Thyroid gland (tissue), 4 donors: Measurements from ENCODE around the gene IL2RA. TPM values are rescaled to one million over a fixed set of nuclear protein-coding genes. Genes with fewer than 3 reads are reported as not detected.
"Not testable (repeated sequence)": the region's sequence is repeated elsewhere in the genome, so short reads cannot be mapped to it uniquely, and the experiment has no call there.

Experiments used
- DNase-seq, 2 donors: peaks; one replicate each; pipeline ENCODE4 v3.0.0-alpha.2; 2019
- H3K27ac ChIP-seq, 3 donors: fragments of 200-600 bp; sonication (generic); 1 replicate in 2 of 3; 2 replicates in 1 of 3; pipeline ENCODE4 v1.5.1; 2016 to 2019; ENCODE audit warnings: mild to moderate bottlenecking in 1 of 3, moderate library complexity in 1 of 3
- H3K27me3 ChIP-seq: fragments of 200-600 bp; sonication (generic); one replicate; pipeline ENCODE4 v1.5.1; 2019
- H3K36me3 ChIP-seq, 2 donors: fragments of 200-600 bp; sonication (generic); one replicate each; pipeline ENCODE4 v1.5.1; 2016 to 2019
- H3K4me1 ChIP-seq, 2 donors: fragments of 200-600 bp; sonication (generic); one replicate each; pipeline ENCODE4 v1.5.1; 2017 to 2019
- H3K4me3 ChIP-seq, 3 donors: fragments of 200-600 bp; sonication (generic); replicated peaks in 1 of 3; 1 replicate in 2 of 3; 2 replicates in 1 of 3; pipeline ENCODE4 v1.5.1; 2016; ENCODE audit warnings: mild to moderate bottlenecking in 1 of 3
- H3K9me3 ChIP-seq: fragments of 200-600 bp; sonication (generic); one replicate; pipeline ENCODE4 v1.5.1; 2017
- CTCF ChIP-seq, 6 experiments: fragments of 200-600 bp in 3 of 6; fragments of 450-650 bp in 3 of 6; sonication (generic) in 3 of 6; IDR thresholded peaks; one replicate each; pipeline ENCODE4 v1.5.1; 2016 to 2019; ENCODE audit warnings: antibody characterized with exemption in 6 of 6, mild to moderate bottlenecking in 2 of 6, inconsistent platforms in 1 of 6, moderate library complexity in 1 of 6
- POLR2A ChIP-seq, 2 donors: fragments of 450-650 bp; IDR thresholded peaks; one replicate each; pipeline ENCODE4 v1.6.1; 2017; ENCODE audit warnings: antibody characterized with exemption in 2 of 2, mild to moderate bottlenecking in 2 of 2, moderate library complexity in 1 of 2
- WGBS, 2 donors: methylation state at CpG; one replicate each; pipeline ENCODE4 v1.1.5; 2017; 5-methylcytosine and 5-hydroxymethylcytosine counted together
- intact Hi-C: fragments of 100-400 bp; cut with DNase I; formaldehyde crosslinking; loops from one replicate; pipeline ENCODE4 v1.15.1; 2023
- small RNA-seq: library from RNA; depleted of rRNA; stranded (forward); fragments of <200 nt; gene quantifications from one replicate; pipeline ENCODE3, GENCODE V24; 2016
- total RNA-seq, 4 donors: library from RNA; depleted of rRNA; stranded (reverse); fragments of >200 nt; gene quantifications; one replicate each; pipeline ENCODE4 v1.2.3, GENCODE V29; 2016

The IL2RA gene
- total RNA-seq, 4 donors from 2014 or later: 1.7 to 11.3 (median 2.3) TPM

- H3K27ac ChIP-seq: no peak overlapping the region
- DNase-seq: no peak
- intact Hi-C loops: no loop called here
- no peaks in the 10 kb centered on the region for H3K4me1 ChIP-seq
- no peaks in the 10 kb centered on the region for H3K36me3 ChIP-seq
- 91 to 93% methylated on average over 28 to 29 of the region's 29 CpGs for WGBS, 2 donors
- no peak overlapping the region for H3K4me3 ChIP-seq
- TF ChIP-seq POLR2A (IDR thresholded peaks at IDR 0.05) (no peak), CTCF (IDR thresholded peaks at IDR 0.05) (no peak)
- no peaks in the 10 kb centered on the region for H3K9me3 ChIP-seq
- H3K27me3 ChIP-seq: no peaks in the 10 kb centered on the region
Observed at GRCh38 chr10:5961405-5962100, 100.6 kb downstream of the IL2RA start.

- DNase-seq, intact Hi-C loops, H3K27me3 ChIP-seq, H3K9me3 ChIP-seq, H3K36me3 ChIP-seq, H3K27ac ChIP-seq, H3K4me1 ChIP-seq, H3K4me3 ChIP-seq: not testable (repeated sequence)
- 90 to 98% methylated on average over 10 of the region's 10 CpGs for WGBS, 2 donors
Observed at GRCh38 chr10:5960973-5961275, 101.2 kb downstream of the IL2RA start.

Small RNA genes lying within 50 kb of the gene (small RNA-seq; reads per million reads assigned to genes)
- gene RF00397: not detected

Other genes with a start within 250 kb of the IL2RA start
- 100 to 1,000 TPM; 189 to 281 (median 236) TPM for gene GDI2, start 248.9 kb downstream of the IL2RA start, total RNA-seq
- 10 to 100 TPM in 3 of 4 donors, 1 to 10 TPM in 1; 8.0 to 19.8 (median 13.1) TPM for gene ANKRD16, start 172.5 kb downstream of the IL2RA start, total RNA-seq
- 100 to 1,000 TPM in 1 of 4 donors, 10 to 100 TPM in 3; 88.3 to 100 (median 94.8) TPM for gene FBH1, start 172.1 kb downstream of the IL2RA start, total RNA-seq
- gene IL15RA, start 84.8 kb downstream of the IL2RA start, total RNA-seq: 10 to 100 TPM; 10.6 to 34.3 (median 22.8) TPM
- 10 to 100 TPM; 64.3 to 93.3 (median 81.7) TPM for gene RBM17, start 26.7 kb upstream of the IL2RA start, total RNA-seq
- 10 to 100 TPM in 2 of 4 donors, 1 to 10 TPM in 2; 8.4 to 11.8 (median 9.4) TPM for gene PFKFB3, start 140.6 kb upstream of the IL2RA start, total RNA-seq